Ovary (tissue), 9 donors: ENCODE measurements around the gene UBLCP1. TPM values are rescaled to one million over a fixed set of nuclear protein-coding genes. Genes with fewer than 3 reads are reported as not detected.
A peak's percentile ranks its signal among the peaks of the same experiment; 100 is the strongest.
"Not testable (repeated sequence)": the region's sequence is repeated elsewhere in the genome, so short reads cannot be mapped to it uniquely, and the experiment has no call there.

Source experiments
- DNase-seq, 5 donors: peaks; one replicate each; pipeline ENCODE4 v3.0.0-alpha.2; 2019 to 2020
- H3K27ac ChIP-seq, 2 donors: fragments of 200-600 bp; one replicate each; pipeline versions ENCODE4 v1.5.1 to v1.8.0; 2019 to 2022
- H3K27me3 ChIP-seq: fragments of 200-600 bp; one replicate; pipeline ENCODE4 v1.8.0; 2022
- H3K36me3 ChIP-seq: fragments of 200-600 bp; sonication (generic); one replicate; pipeline ENCODE4 v1.5.1; 2019
- H3K4me1 ChIP-seq: one replicate; pipeline ENCODE4 v1.8.1; 2013; ENCODE audit warnings: mild to moderate bottlenecking, moderate library complexity; ENCODE audit not compliant: insufficient read depth
- H3K4me3 ChIP-seq: fragments of 200-600 bp; sonication (generic); one replicate; pipeline ENCODE4 v1.5.1; 2017
- H3K9me3 ChIP-seq, 2 donors: fragments of 200-600 bp in 1 of 2; sonication (generic) in 1 of 2; one replicate each; pipeline versions ENCODE4 v1.5.1 to v1.8.1; 2013 to 2019; ENCODE audit warnings: mild to moderate bottlenecking in 1 of 2, moderate library complexity in 1 of 2
- CTCF ChIP-seq, 3 donors: fragments of 450-650 bp in 2 of 3; fragments of 200-600 bp in 1 of 3; IDR thresholded peaks; one replicate each; pipeline versions ENCODE4 v1.5.1 to v1.8.0; 2016 to 2022; ENCODE audit warnings: antibody characterized with exemption in 3 of 3, mild to moderate bottlenecking in 1 of 3
- EP300 ChIP-seq: sonication (generic); formaldehyde crosslinking; IDR thresholded peaks from one replicate; pipeline ENCODE4 v1.6.1; 2017; ENCODE audit warnings: antibody characterized with exemption
- POLR2A ChIP-seq: fragments of 450-650 bp; IDR thresholded peaks from one replicate; pipeline ENCODE4 v1.6.1; 2017; ENCODE audit warnings: antibody characterized with exemption, mild to moderate bottlenecking, moderate library complexity
- WGBS, 3 donors: extraction: QIAGEN DNeasy Blood & Tissue Kit in 1 of 3; methylation state at CpG; one replicate each; pipeline versions ENCODE4 v1.1.5 to v1.1.7; 2013 to 2017; 5-methylcytosine and 5-hydroxymethylcytosine counted together
- intact Hi-C, 4 donors: fragments of 100-400 bp; cut with DNase I; formaldehyde crosslinking; loops; one replicate each; pipeline versions ENCODE4 v1.11.0 to v1.15.1; 2022 to 2023
- polyA plus RNA-seq, 2 donors: library from polyadenylated mRNA; stranded (reverse); fragments of 200-250 nt in 1 of 2; fragments of 350-450 nt in 1 of 2; fragmentation: Illumina TruSeq in 1 of 2; extraction: RNeasy Lipid Tissue Mini Kit (QIAGEN cat#74804) in 1 of 2; gene quantifications; one replicate each; pipeline ENCODE4 v1.2.3, GENCODE V29; 2013 to 2014
- total RNA-seq, 7 donors: library from RNA; depleted of rRNA in 2 of 7; stranded (reverse); fragments of >200 nt in 2 of 7; fragmentation: NEBNext Ultra II Directional in 3 of 7; extraction: Animal tissue kit (Norgen Biotek cat#: 25700) in 3 of 7; gene quantifications; one replicate each; pipeline versions ENCODE4 v1.1.0 to v1.2.4, GENCODE V29; 2016 to 2023
- donor health status: DM: no; HTN: no; CAD: no; lungs with moderate emphysema.
- donor health status: DM: no; HTN: no; CAD: no.
- donor health status: Bipolar disorder and iron deficiency.
- donor health status: DM: yes; HTN: yes; CAD: no.
- donor health status: DM: no; HTN: no; CAD: no.
- donor health status: DM: yes; HTN: yes; CAD: no.

Gene UBLCP1
- total and polyA plus RNA-seq, 9 donors: 15.0 to 32.3 (median 19.0) TPM

- Histone ChIP-seq H3K36me3 (no peaks in the 10 kb centered on the region), H3K9me3 (no peaks in the 10 kb centered on the region), H3K4me1 (no peaks in the 10 kb centered on the region), H3K27me3 (no peaks in the 10 kb centered on the region), H3K4me3 (no peak overlapping the region), H3K27ac (no peak overlapping the region)
- TF ChIP-seq POLR2A (no peak), CTCF (IDR thresholded peaks at IDR 0.05) (no peak), EP300 (no peak)
- no peak for DNase-seq
- intact Hi-C loops: loop anchor here in 1 of 4 donors (10.0 kb wide), 1 partner anchor 102 kb away; no protein-coding TSS in a partner anchor
Measured at GRCh38 chr5:159257007-159257406, 6.1 kb upstream of the UBLCP1 start.

- Histone ChIP-seq H3K27me3 (no peaks in the 10 kb centered on the region), H3K4me1 (no peaks in the 10 kb centered on the region), H3K36me3 (no peaks in the 10 kb centered on the region), H3K27ac (no peak overlapping the region), H3K9me3 (no peaks in the 10 kb centered on the region), H3K4me3 (no peak overlapping the region)
- DNase-seq: no peak
- intact Hi-C loops: loop anchor here in 1 of 4 donors (10.0 kb wide), 1 partner anchor 103 kb away; no protein-coding TSS in a partner anchor
- WGBS, 3 donors: 69 to 72% (median 70%) methylated on average over 6 of the region's 6 CpGs
- no peak for TF ChIP-seq CTCF (IDR thresholded peaks at IDR 0.05)
- no peak for TF ChIP-seq EP300
- no peak for TF ChIP-seq POLR2A
Measured at GRCh38 chr5:159257629-159258283, 5.3 kb upstream of the UBLCP1 start.

- intact Hi-C loops: loop anchor here in 1 of 4 donors (10.0 kb wide), 1 partner anchor 104 kb away; no protein-coding TSS in a partner anchor
- H3K36me3 ChIP-seq: no peaks in the 10 kb centered on the region
- H3K27me3 ChIP-seq: no peaks in the 10 kb centered on the region
- 89 to 93% (median 89%) methylated on average over 2 of the region's 2 CpGs for WGBS, 3 donors
- H3K4me3 ChIP-seq: no peak overlapping the region
- no peaks in the 10 kb centered on the region for H3K9me3 ChIP-seq
- no peaks in the 10 kb centered on the region for H3K4me1 ChIP-seq
- no peak overlapping the region for H3K27ac ChIP-seq
- no peak for DNase-seq
- TF ChIP-seq POLR2A: no peak
- no peak for TF ChIP-seq CTCF (IDR thresholded peaks at IDR 0.05)
- TF ChIP-seq EP300: no peak
Measured at GRCh38 chr5:159258361-159258760, 4.7 kb upstream of the UBLCP1 start.

GRCh38 chr5:159260212-159260611, 2.9 kb upstream of the UBLCP1 start:
- H3K27ac ChIP-seq, H3K4me3 ChIP-seq, DNase-seq, H3K4me1 ChIP-seq, H3K36me3 ChIP-seq, intact Hi-C loops, H3K27me3 ChIP-seq, H3K9me3 ChIP-seq: not testable (repeated sequence)
- WGBS, 3 donors: 56 to 62% (median 59%) methylated on average over 4 of the region's 4 CpGs

- intact Hi-C loops: no loop called here
- Histone ChIP-seq H3K9me3 (no peaks in the 10 kb centered on the region), H3K4me1 (peaks cover 4% of the 10 kb centered on the region), H3K27me3 (no peaks in the 10 kb centered on the region), H3K27ac (peak overlapping the region in 1 of 2 donors; percentile 44), H3K4me3 (peak overlapping the region; percentile 86), H3K36me3 (no peaks in the 10 kb centered on the region)
- TF ChIP-seq CTCF (IDR thresholded peaks at IDR 0.05) (no peak), POLR2A (no peak), EP300 (no peak)
- 12 to 30% (median 30%) methylated on average over 10 of the region's 10 CpGs for WGBS, 3 donors
- no peak for DNase-seq
Measured at GRCh38 chr5:159262472-159262858, 625 bp upstream of the UBLCP1 start.
